ENCODE measurements around the gene ADAM23. TPM values are rescaled to one million over a fixed set of nuclear protein-coding genes. Genes with fewer than 3 reads are reported as not detected.

Gene ADAM23
- total RNA-seq, 1 donor from 2014 or later, result 1.1 TPM

DNA sequence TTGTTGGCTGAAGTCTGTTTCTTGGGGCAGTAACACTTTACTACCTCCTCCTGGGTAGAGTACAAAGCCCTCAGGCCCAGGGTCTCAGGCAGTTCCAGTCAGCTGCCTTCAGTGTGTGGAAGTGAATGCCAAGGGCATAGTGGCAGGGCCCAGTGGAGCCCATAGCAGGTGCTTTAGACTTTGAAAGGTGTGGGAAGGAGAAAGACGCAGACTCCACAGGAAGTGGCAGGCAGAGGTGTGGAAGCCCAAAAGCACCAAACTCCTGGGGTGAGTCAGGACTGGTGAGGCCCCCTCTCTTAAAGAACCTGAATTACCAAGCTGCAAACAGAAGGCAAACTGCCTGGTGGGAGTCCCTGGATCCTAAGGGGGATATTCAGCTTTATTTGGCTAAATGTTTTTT lies 45.3 kb downstream of the ADAM23 start:
- no peak for DNase-seq (ENCODE audit: low spot score)

DNA sequence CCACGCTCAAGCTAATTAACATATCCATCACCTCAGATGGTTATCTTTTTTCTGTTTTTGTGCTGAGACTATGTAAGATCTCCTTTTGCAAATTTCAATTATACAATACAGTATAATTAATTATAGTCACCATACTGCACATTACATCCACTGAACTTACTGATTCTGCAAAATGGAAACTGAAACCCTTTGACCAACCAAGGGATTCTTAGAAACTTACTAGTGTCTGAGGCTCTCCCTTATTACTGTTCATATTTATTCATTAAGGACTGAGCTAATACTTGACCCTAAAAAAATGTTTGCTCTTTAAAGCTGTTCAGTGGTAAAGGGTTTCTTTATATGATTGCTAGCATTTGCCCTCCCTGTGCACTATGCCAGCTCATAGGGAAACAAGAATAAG lies 50.7 kb downstream of the ADAM23 start:
- no peak for DNase-seq (ENCODE audit: low spot score)

DNA sequence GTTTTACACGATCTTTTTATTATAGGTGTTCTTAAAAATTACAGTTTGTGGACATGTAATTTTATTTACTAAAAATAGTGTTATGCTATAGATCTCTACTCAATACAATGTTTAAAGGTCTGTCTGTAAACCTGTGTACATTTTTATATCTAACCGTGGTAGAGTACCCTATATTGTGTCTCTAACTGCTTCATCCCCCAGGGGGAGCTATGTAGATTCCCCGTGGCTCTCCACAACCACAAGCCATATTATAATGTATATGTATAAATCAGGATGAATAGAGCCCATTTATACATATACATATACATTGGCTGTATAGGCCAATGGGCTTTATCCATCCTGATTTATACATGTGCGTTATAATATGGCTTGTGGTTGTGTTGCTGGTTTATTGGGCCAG lies 59.4 kb downstream of the ADAM23 start:
- DNase-seq (ENCODE audit: low spot score), result no peak

DNA sequence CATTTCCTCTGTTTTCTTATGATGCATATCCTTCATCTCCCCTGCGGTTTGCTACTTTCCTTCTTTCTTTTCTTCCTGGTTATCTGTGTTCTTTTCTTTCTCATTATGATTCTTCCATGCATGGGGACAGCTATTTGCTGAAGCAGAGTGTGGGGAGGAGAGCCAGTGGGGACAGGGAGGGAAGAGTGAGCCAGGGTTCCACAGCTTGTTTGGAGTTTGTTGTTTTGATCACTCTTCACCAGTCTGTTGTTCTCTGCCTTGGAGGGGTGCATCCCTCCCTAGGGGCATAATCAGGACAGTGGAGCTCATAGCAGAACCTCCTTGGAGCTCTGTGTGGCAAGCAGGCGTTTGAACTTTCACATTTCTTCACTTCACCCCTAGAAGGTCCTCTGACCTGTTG lies 68.0 kb downstream of the ADAM23 start:
- no peak for DNase-seq (ENCODE audit: low spot score)

- DNase-seq (ENCODE audit: low spot score), result no peak
Measured at GRCh38 chr2:206512999-206513398, 69.7 kb downstream of the ADAM23 start.

DNA sequence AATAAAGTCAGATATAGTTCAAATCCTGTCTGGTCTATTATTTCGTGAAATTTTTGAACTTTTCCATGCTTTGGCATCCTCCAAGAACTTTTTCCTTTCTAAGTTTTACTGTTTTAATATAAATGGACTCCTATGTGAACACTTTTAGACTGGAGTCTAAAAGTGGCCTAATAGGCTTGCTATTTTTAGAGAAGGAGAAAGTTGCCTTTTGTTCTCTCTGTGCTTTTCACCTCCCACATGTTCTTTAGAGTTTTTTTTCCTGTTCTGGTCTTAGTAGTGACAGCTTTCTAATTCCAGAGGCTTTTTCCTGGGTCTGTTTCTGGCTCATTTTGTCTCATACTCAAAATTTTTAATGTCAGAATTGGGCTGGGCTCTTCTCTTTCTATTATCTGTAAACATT lies 72.2 kb downstream of the ADAM23 start:
- DNase-seq (ENCODE audit: low spot score), result no peak

- DNase-seq (ENCODE audit: low spot score), result no peak
Measured at GRCh38 chr2:206518997-206519396, 75.7 kb downstream of the ADAM23 start.

GRCh38 chr2:206520450-206520849 lies 77.1 kb downstream of the ADAM23 start:
- DNase-seq (ENCODE audit: low spot score), result no peak

DNA sequence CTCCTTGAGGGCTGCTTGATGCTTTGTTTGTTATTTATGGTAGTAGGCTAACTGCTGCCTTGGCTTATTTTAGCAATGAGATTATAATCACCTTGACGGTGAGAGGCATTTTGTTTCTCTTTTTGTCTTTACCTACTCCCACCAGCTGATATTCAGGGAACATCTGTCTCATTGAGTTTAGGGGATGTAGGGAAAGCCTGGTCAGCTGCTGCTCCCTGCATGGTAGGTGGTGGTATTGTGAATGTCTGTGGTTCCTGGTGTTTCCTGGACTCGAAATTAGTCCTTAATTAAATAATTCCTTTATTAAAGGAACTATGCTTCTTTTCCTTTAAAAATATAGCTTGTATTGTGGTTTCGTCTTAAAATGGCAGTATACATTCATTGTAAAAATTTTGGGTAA lies 77.8 kb downstream of the ADAM23 start:
- no peak for DNase-seq (ENCODE audit: low spot score)

DNA sequence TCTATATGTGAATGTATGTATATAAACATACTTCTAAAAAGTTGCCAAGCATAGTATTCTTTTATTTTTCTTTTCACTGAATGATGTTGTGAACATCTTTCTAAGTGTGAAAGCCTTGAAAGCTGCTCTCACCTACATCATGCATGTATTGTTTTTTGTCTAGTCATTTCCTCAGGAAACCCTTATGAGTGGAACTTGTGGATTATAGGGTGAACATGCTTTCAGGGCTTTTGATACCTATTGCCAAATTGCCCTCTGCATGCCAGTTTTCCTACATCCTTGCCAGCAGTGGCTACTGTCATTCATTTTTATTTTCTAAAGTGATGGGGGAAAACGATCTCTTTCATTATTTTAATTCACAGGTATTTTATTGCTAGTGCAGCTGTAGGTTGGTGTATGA lies 78.3 kb downstream of the ADAM23 start:
- DNase-seq (ENCODE audit: low spot score), result no peak

DNA sequence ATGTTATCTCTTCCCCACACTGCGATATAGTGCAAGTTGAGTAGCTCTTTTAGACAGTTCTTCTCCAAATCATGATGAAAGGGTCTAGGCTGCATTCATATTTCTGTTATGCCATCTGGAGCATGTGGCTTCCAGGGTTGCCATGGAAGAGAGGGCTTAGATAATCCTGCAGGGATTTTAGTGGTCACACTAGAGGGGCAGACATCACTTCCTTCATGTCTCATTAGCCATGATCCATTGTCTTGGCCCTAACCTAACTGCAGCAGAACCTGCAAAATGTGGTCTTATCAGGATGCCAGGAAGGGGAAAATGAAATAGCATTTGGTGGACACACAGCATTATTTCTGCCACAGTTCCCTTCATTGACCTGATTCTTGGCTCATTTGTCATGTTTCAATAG lies 83.1 kb downstream of the ADAM23 start:
- DNase-seq (ENCODE audit: low spot score), result no peak

DNA sequence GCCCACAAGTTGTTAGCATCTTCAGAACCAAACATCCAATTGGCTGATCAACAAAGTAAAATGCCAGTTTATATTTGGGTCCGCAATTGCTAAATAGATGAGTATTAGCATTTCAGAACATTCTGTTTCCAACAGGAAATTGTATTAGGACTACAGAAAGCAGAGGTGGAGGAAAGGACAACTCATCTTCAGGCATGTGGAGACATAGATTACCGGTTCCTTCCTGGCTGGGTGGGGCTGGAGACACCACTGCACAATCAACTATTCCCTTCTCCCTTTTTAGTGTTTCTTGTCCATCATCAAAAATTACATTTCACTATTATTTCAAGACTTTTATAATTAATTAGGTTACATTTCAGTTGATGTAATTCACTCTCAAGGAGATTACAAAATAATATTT lies 83.8 kb downstream of the ADAM23 start:
- no peak for DNase-seq (ENCODE audit: low spot score)

DNA sequence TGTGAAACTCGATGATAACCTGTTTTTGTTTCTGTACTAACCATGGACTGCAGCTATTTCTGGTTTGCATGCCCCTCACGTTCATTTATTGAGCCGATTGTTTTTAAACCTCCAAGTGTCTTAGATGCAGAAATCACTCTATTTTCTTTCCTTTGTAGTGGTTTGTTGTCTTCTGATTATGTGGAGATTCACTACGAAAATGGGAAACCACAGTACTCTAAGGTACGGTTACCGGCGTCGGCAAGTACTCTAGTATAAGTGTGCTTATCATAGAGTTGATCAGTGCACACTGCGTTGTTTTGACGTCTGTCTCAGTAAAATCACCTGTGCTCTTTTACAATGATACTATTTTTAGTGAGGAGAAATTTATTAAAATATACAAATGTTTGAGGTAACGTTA lies 87.4 kb downstream of the ADAM23 start:
- DNase-seq (ENCODE audit: low spot score), result no peak

GRCh38 chr2:206531996-206532543 lies 88.7 kb downstream of the ADAM23 start:
- no peak for DNase-seq (ENCODE audit: low spot score)

GRCh38 chr2:206533977-206534376 lies 90.6 kb downstream of the ADAM23 start:
- DNase-seq (ENCODE audit: low spot score), result no peak

DNA sequence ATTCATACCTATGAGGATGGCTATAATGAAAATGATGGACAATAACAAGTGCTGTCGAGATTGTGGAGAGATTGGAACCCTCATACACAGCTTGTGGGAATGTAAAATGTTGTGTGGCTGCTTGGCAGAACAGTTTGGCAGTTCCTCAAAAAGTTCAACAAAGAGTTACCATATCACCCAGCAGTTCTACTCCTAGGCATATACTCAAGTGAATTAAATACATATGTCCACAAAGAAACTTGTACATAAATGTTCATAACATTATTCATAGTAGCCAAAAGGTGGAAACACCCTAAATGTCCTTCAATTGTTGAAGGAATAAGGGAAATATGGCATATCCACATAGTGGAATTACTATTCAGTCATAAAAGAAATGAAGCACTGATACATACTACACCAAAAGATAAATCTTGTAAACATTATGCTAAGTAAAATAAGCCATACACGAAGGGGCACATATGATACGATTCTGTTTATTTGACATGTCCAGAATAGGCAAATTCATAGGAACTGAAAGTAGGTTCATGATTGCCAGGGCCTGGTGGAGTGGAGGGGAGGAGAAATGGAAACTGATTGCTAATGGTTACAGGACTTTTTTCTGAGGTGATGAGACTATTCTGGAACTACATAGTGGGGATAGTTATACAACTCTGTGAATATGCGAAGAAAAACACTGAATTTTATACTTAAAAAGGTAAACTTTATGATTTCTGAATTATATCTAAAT lies 92.1 kb downstream of the ADAM23 start:
- DNase-seq (ENCODE audit: low spot score), result no peak

- no peak for DNase-seq (ENCODE audit: low spot score)
Measured at GRCh38 chr2:206540757-206541156, 97.4 kb downstream of the ADAM23 start.

DNA sequence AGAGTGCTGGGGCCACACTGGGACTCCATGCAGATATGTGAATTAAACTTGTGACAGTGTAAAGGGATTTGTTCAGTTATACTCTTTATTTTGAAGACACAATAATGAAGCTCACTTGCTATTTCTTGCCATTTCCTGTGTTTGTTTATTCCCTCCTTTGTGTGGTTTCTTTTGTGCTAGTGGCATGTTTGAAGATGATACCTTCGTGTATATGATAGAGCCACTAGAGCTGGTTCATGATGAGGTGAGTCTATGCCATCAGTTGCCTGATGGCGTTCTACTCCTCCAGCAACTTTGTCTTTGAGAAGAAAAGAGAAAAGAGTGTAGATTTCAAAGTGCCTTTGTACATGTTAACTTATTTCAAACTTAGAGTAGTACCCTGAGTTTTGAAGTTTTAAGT lies 99.7 kb downstream of the ADAM23 start:
- DNase-seq (ENCODE audit: low spot score), result no peak

DNA sequence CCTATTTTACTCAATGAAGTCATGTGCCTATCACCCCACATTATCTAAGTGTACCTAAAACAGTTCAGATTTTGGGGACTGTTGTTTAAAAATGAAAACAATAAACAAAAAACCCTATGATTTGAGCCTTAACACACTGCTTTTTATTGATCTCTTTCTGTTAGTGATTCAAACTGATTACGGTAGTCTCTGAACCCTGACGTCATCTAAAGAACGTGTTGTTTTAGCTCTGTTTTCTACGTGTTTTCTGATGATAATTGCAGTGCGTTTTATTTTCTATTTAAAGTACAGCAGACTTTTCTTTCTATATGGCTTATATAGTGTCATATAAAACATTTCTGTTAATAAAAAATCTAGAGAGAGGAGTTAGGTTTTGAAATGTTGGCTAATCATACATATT lies 105.1 kb downstream of the ADAM23 start:
- DNase-seq (ENCODE audit: low spot score), result no peak

DNA sequence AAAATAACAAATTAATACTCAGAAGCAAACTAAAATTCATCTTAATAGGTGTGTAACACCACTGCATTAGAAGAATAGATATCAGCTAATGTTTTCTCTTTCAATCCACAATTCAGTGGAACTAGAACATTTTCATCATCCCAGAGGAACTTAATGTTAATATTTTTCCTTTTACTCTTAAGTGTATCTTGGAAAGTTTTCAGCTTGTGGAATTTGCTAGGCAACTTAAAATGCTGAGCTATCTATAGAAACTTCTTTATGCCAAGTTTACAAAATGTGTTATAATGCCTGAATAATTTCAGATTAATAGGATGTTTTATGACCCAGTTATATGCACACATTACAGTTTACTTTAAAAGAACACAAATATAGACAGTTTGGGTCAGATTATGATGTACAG lies 112.4 kb downstream of the ADAM23 start:
- no peak for DNase-seq (ENCODE audit: low spot score)

DNA sequence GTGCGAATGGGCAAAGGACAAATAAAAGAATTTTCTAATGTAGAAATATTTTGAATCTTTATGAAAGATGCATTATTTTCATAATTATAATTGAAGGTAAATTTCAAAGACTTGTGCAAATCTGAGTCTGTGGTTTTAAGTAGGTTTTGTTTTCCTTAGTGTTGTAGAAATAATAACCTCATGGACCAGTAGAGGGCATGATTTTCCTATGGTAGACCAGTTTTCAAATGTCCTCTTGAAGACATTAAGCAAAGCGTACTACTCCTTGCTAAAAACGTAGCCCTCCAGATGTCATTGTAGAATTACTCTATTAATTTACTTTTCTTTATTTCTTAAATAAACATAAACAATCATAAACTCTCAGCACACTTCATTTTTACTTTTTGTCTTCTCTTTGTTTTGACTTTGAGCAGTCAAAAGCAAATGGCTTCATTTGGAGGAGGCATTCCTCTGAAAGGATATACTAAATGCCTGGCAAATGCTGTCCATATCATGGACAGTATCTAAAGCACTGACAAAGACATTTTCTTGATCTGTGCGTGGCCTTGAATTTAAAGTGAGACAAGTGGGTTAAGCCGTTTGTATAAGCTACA lies 113.1 kb downstream of the ADAM23 start:
- DNase-seq (ENCODE audit: low spot score), result no peak

DNA sequence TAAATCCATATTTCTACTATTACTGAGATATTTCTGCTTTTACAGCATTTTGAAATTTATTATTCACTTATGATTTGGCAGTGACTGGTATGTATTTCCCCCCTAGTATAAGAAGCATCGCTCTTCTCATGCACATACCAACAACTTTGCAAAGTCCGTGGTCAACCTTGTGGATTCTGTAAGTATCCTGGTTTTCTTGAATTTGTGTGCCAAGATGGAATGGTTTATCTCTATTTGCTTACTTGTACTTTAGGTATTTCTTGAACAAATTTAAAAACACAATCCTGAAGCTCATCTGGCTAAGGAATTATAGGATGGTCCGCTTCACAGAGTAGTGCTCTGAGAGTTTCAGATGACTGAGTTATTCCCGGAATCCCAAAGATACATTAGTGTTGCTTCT lies 114.0 kb downstream of the ADAM23 start:
- no peak for DNase-seq (ENCODE audit: low spot score)

- no peak for DNase-seq (ENCODE audit: low spot score)
Measured at GRCh38 chr2:206558492-206558891, 115.2 kb downstream of the ADAM23 start.
